Heart right ventricle (tissue), 16 donors: ENCODE data around the gene ARFGAP1. TPM values are rescaled to one million over a fixed set of nuclear protein-coding genes. Genes with fewer than 3 reads are reported as not detected.
A peak's percentile ranks its signal among the peaks of the same experiment; 100 is the strongest.

Experiments
- ATAC-seq, 8 donors: fragments of 200-7000 bp; cut with Tn5 transposase; one replicate each; pipeline ENCODE4 v1.9.1; 2020; ENCODE audit warnings: mild to moderate bottlenecking in 8 of 8, moderate library complexity in 8 of 8, moderate number of reproducible peaks in 1 of 8
- DNase-seq, 2 donors: peaks; one replicate each; pipeline ENCODE4 v3.0.0-alpha.2; 2020
- H3K27ac ChIP-seq, 10 donors: fragments of 200-600 bp; sonication (generic) in 2 of 10; one replicate each; pipeline versions ENCODE4 v1.5.0 to v1.8.0; 2020 to 2022; ENCODE audit warnings: mild to moderate bottlenecking in 3 of 10
- H3K27me3 ChIP-seq, 7 donors: fragments of 200-600 bp; one replicate each; pipeline ENCODE4 v1.8.0; 2021 to 2022; ENCODE audit warnings: mild to moderate bottlenecking in 2 of 7
- H3K36me3 ChIP-seq, 9 donors: fragments of 200-600 bp; sonication (generic) in 1 of 9; one replicate each; pipeline versions ENCODE4 v1.5.0 to v1.8.0; 2020 to 2022; ENCODE audit warnings: mild to moderate bottlenecking in 2 of 9
- H3K4me1 ChIP-seq, 9 donors: fragments of 200-600 bp; sonication (generic) in 1 of 9; one replicate each; pipeline versions ENCODE4 v1.5.0 to v1.8.0; 2020 to 2022; ENCODE audit warnings: mild to moderate bottlenecking in 4 of 9
- H3K4me3 ChIP-seq, 10 donors: fragments of 200-600 bp; sonication (generic) in 2 of 10; one replicate each; pipeline versions ENCODE4 v1.5.0 to v1.8.0; 2020 to 2022; ENCODE audit warnings: mild to moderate bottlenecking in 7 of 10, moderate library complexity in 2 of 10
- H3K9me3 ChIP-seq, 11 donors: fragments of 200-600 bp in 10 of 11; sonication (generic) in 2 of 11; one replicate each; pipeline versions ENCODE4 v1.5.0 to v1.8.0; 2013 to 2022; ENCODE audit warnings: mild to moderate bottlenecking in 2 of 11, control low read depth in 1 of 11, moderate library complexity in 1 of 11
- CTCF ChIP-seq, 9 donors: fragments of 200-600 bp; sonication (generic) in 2 of 9; IDR thresholded peaks; one replicate each; pipeline versions ENCODE4 v1.5.0 to v1.8.0; 2021 to 2022; ENCODE audit warnings: antibody characterized with exemption in 9 of 9, mild to moderate bottlenecking in 5 of 9, moderate library complexity in 1 of 9
- WGBS, 2 donors: extraction: QIAGEN DNeasy Blood & Tissue Kit; methylation state at CpG; one replicate each; pipeline ENCODE4 v1.1.7; 2013; ENCODE audit warnings: inconsistent platforms in 1 of 2; 5-methylcytosine and 5-hydroxymethylcytosine counted together
- intact Hi-C, 10 donors: fragments of 100-400 bp; cut with DNase I; formaldehyde crosslinking; loops; one replicate each; pipeline versions ENCODE4 v1.11.1 to v1.14.2; 2022
- polyA plus RNA-seq, 2 donors: library from polyadenylated mRNA; stranded (reverse); fragments of 200-250 nt; gene quantifications; one replicate each; pipeline ENCODE4 v1.2.3, GENCODE V29; 2013
- total RNA-seq, 10 donors: library from RNA; stranded (reverse); fragmentation: NEBNext Ultra II Directional in 3 of 10; extraction: Animal tissue kit (Norgen Biotek cat#: 25700) in 3 of 10; gene quantifications; one replicate each; pipeline versions ENCODE4 v1.2.1 to v1.2.4, GENCODE V29; 2021 to 2023
- donor health status: Arrhythmogenic right ventricular cardiomyopathy.
- donor health status: ischemic (EF 13 %, LVEDD 7.1; RV severe dilation, severe dysfunction).
- donor health status: healthy with polysubstance abuse.
- donor health status: DM: no; HTN: yes; CAD: no.
- donor health status: DM: no; HTN: no; CAD: no.
- donor health status: ischemic (EF 25% LVEDD 6.9; RV normal size, moderate dysfunction).
- donor health status: ischemic (EF 25% LVEDD 5.7; RV mildly dilated, moderate dysfunction).
- donor health status: healthy.
- donor health status: DM: yes; HTN: yes; CAD: no.
- donor health status: Ischemic cardiomyopathy.
- donor health status: ischemic (EF 35%, LVEDD 5.7; RV mildly dilated, moderate dysfunction).
- donor health status: nonischemic (EF 11% LVEDD 7.7; RV severe dilation, severe dysfunction).
- donor health status: DM: yes; HTN: yes; CAD: no.
- donor health status: PGD.
- donor health status: ischemic (EF 29% LVEDD 5.4; RV normal size, mild dysfunction).
- donor health status: nonischemic (EF 23%, LVEDD 6.1; RV moderate dilation, normal function).

Gene ARFGAP1
- total and polyA plus RNA-seq, 12 donors = 20.4 to 72.6 (median 32.3) TPM

- DNase-seq (no peak), ATAC-seq (no peak)
- 1 to 2% methylated on average over 30 to 46 of the region's 46 CpGs for WGBS, 2 donors
- peaks cover 29 to 91% (median 79%) of the 10 kb centered on the region in 7 donors for H3K27me3 ChIP-seq
- no peak within 1 kb of the TSS for H3K27ac ChIP-seq
- TF ChIP-seq CTCF (IDR thresholded peaks at IDR 0.05) = no peak
- H3K4me3 ChIP-seq = peak within 1 kb of the TSS; percentile 6 to 48 (median 32)
- intact Hi-C loops = no loop called here
- H3K4me1 ChIP-seq = peaks cover 0 to 17% (median 9%) of the 10 kb centered on the region in 9 donors
- H3K36me3 ChIP-seq = no peaks in the 10 kb centered on the region
- H3K9me3 ChIP-seq = no peaks in the 10 kb centered on the region
These were observed 18.4 kb upstream of the ARFGAP1 start, which contains the start of gene NKAIN4 for GRCh38 chr20:63254232-63254605. Gene NKAIN4, minus strand, starts transcription at chr20:63254463. Its CDS starts 13 bp downstream, at chr20:63254450.

- Histone ChIP-seq H3K27me3 (peaks cover 29 to 91% (median 79%) of the 10 kb centered on the region in 7 donors), H3K27ac (no peak overlapping the region), H3K4me1 (peaks cover 0 to 17% (median 9%) of the 10 kb centered on the region in 9 donors), H3K36me3 (no peaks in the 10 kb centered on the region), H3K9me3 (no peaks in the 10 kb centered on the region), H3K4me3 (peak overlapping the region in 1 of 10 donors; percentile 43)
- no peak for ATAC-seq
- TF ChIP-seq CTCF (IDR thresholded peaks at IDR 0.05) = no peak
- intact Hi-C loops = no loop called here
- 5 to 7% methylated on average over 39 to 56 of the region's 56 CpGs for WGBS, 2 donors
- DNase-seq = no peak
These were observed 17.8 kb upstream of the ARFGAP1 start for GRCh38 chr20:63254606-63255384.

- Histone ChIP-seq H3K27me3 (peaks cover 33 to 91% (median 80%) of the 10 kb centered on the region in 7 donors), H3K36me3 (no peaks in the 10 kb centered on the region), H3K27ac (no peak overlapping the region), H3K4me1 (peaks cover 0 to 17% (median 9%) of the 10 kb centered on the region in 9 donors), H3K4me3 (no peak overlapping the region), H3K9me3 (no peaks in the 10 kb centered on the region)
- no peak for TF ChIP-seq CTCF (IDR thresholded peaks at IDR 0.05)
- intact Hi-C loops = no loop called here
- WGBS, 2 donors = 63 to 64% methylated on average over 31 of the region's 31 CpGs
- no peak for DNase-seq
- ATAC-seq = no peak
These were observed 16.5 kb upstream of the ARFGAP1 start for GRCh38 chr20:63255931-63256704.

- DNase-seq (no peak), ATAC-seq (no peak)
- Histone ChIP-seq H3K36me3 (no peaks in the 10 kb centered on the region), H3K9me3 (no peaks in the 10 kb centered on the region), H3K4me1 (peaks cover 0 to 17% (median 9%) of the 10 kb centered on the region in 9 donors), H3K27ac (no peak overlapping the region), H3K4me3 (no peak overlapping the region), H3K27me3 (peaks cover 31 to 92% (median 82%) of the 10 kb centered on the region in 7 donors)
- no peak for TF ChIP-seq CTCF (IDR thresholded peaks at IDR 0.05)
- intact Hi-C loops = no loop called here
- WGBS, 2 donors = 91 to 93% methylated on average over 4 of the region's 4 CpGs
These were observed 15.7 kb upstream of the ARFGAP1 start for GRCh38 chr20:63256954-63257353.
